Esophagus muscularis mucosa (tissue), 4 donors: ENCODE results near the gene RNF220.

ENCODE experiments used
- EP300 ChIP-seq: sonication (generic); formaldehyde crosslinking; IDR thresholded peaks from one replicate; pipeline ENCODE4 v1.6.1; 2017; ENCODE audit warnings: antibody characterized with exemption
- POLR2AphosphoS5 ChIP-seq, 2 donors: sonication (generic); formaldehyde crosslinking; IDR thresholded peaks; one replicate each; pipeline ENCODE4 v1.6.1; 2017; ENCODE audit warnings: antibody characterized with exemption in 2 of 2
- TF ChIP-seq, protein P1 (sequence below), 3 experiments: fragments of 200-600 bp in 2 of 3; fragments of 450-650 bp in 1 of 3; sonication (generic) in 2 of 3; IDR thresholded peaks; one replicate each; pipeline ENCODE4 v1.5.1; 2017 to 2019; ENCODE audit warnings: antibody characterized with exemption in 3 of 3, mild to moderate bottlenecking in 2 of 3, moderate library complexity in 1 of 3

DNA sequence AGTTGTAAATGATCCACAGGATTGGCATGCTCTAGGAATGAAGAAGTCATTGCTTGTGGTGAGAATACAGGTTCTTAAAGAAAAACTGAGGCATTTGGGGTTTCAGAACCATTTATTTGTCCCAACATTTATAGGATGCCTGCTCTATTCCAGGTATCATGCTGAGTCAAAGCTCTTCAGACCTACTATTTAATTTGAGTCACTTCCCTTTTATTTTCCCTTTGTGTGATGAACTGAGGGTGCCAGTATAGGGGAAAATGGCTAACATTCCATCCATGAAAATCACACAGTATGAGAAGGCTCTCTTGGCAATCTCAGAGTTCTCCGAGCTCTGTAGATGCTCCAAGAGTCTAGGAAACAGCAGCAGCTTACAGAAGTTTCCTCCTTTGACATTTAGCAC is 110.4 kb downstream of the RNF220 start:
- no peak for TF ChIP-seq EP300
- TF ChIP-seq, protein P1, sequence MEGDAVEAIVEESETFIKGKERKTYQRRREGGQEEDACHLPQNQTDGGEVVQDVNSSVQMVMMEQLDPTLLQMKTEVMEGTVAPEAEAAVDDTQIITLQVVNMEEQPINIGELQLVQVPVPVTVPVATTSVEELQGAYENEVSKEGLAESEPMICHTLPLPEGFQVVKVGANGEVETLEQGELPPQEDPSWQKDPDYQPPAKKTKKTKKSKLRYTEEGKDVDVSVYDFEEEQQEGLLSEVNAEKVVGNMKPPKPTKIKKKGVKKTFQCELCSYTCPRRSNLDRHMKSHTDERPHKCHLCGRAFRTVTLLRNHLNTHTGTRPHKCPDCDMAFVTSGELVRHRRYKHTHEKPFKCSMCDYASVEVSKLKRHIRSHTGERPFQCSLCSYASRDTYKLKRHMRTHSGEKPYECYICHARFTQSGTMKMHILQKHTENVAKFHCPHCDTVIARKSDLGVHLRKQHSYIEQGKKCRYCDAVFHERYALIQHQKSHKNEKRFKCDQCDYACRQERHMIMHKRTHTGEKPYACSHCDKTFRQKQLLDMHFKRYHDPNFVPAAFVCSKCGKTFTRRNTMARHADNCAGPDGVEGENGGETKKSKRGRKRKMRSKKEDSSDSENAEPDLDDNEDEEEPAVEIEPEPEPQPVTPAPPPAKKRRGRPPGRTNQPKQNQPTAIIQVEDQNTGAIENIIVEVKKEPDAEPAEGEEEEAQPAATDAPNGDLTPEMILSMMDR (IDR thresholded peaks at IDR 0.05): no peak
- no peak for TF ChIP-seq POLR2AphosphoS5 (IDR thresholded peaks at IDR 0.05)
